ENCODE data around the gene NPHP4. TPM values are rescaled to one million over a fixed set of nuclear protein-coding genes. Genes with fewer than 3 reads are reported as not detected.

NPHP4 gene
- polyA plus RNA-seq, 3 donors: 0.39 to 13.7 (median 1.2) TPM

DNA sequence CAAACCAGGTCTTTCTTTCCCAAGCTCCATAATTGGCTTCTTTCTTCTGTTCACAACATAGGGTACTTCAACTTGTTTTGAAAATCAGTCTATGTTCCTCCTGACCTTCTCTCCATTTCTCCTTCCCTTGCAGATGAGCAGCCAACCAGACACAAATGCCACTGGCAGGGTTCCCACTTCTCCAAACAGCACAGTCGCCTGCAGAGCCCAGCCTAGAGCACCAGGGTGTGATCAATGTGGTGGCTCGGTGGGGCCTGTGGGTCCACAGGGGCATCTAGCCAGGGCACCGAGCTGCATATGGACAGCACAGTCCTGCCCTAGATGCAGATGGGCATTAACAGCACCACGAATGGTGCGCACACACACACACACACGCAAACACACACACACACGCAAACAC, 112.8 kb downstream of the NPHP4 start:
- Histone ChIP-seq H3K79me2 (ENCODE audit: insufficient read depth, low read length) (no peaks in the 10 kb centered on the region), H4K20me1 (ENCODE audit: insufficient read depth, low read length) (no peaks in the 10 kb centered on the region), H3K9ac (ENCODE audit: insufficient read depth, low read length, poor library complexity, severe bottlenecking) (no peak overlapping the region), H2AFZ (ENCODE audit: insufficient read depth, low read depth, low read length, poor library complexity, severe bottlenecking) (no peak overlapping the region), H3K9me3 (replicated peaks in 1 of 2; ENCODE audit: control insufficient read depth in 1 of 2, insufficient read depth in 1 of 2, low read length in 2 of 2) (peaks cover 0 to 22% of the 10 kb centered on the region in 2 donors), H3K27me3 (ENCODE audit: control insufficient read depth in 2 of 2, insufficient read depth in 2 of 2, low read length in 2 of 2) (no peaks in the 10 kb centered on the region), H3K36me3 (replicated peaks in 1 of 2; ENCODE audit: control insufficient read depth in 1 of 2, insufficient read depth in 2 of 2, low read length in 2 of 2) (peaks cover 2 to 18% of the 10 kb centered on the region in 2 donors), H3K27ac (ENCODE audit: low read depth in 1 of 2, low read length in 2 of 2) (no peak overlapping the region), H3K4me2 (replicated peaks; ENCODE audit: extremely low read depth, low read length, poor library complexity, severe bottlenecking) (no peak overlapping the region), H3K4me3 (replicated peaks in 1 of 3; ENCODE audit: low read depth in 2 of 3, low read length in 3 of 3) (no peak overlapping the region), H3K4me1 (ENCODE audit: control insufficient read depth in 1 of 2, insufficient read depth in 2 of 2, low read length in 2 of 2) (no peaks in the 10 kb centered on the region)
- TF ChIP-seq CTCF (IDR thresholded peaks at IDR 0.05): no peak
- H3K27ac Mint-ChIP-seq: no peak overlapping the region
- WGBS (ENCODE audit: insufficient coverage): 66% methylated on average over 7 of the region's 7 CpGs
- no peaks in the 10 kb centered on the region for H3K4me1 Mint-ChIP-seq
- DNase-seq: no peak
- peaks cover 49 to 50% of the 10 kb centered on the region in 2 donors for H3K36me3 Mint-ChIP-seq
- intact Hi-C loops (cut with micrococcal nuclease): no loop called here
- H3K4me3 Mint-ChIP-seq: no peak overlapping the region
- peaks cover 13 to 27% (median 16%) of the 10 kb centered on the region in 7 donors for H3K9me3 Mint-ChIP-seq
- peaks cover 0 to 7% (median 0%) of the 10 kb centered on the region in 3 donors for H3K27me3 Mint-ChIP-seq (ENCODE audit: low read depth in 3 of 3)

DNA sequence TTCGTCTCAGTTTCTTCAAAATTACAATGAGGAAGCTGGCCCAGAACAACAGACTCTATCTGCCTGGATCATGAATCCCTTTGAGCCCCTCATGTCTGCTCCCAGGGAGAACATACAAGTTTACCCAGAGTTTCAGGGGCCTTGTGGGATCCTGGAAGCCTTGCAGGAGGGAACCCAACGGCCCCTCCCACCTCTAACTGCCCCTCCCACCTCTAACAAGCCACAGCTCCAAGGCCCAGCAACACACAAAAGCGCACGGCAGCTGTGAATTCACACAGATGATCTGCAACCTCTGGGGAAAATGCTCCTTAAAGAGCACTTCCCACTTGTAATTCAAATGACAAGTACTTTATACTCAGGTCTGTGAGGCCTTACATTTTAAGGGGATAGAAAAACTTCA, 113.3 kb downstream of the NPHP4 start:
- H3K9ac ChIP-seq (ENCODE audit: insufficient read depth, low read length, poor library complexity, severe bottlenecking): no peak overlapping the region
- H3K4me2 ChIP-seq (replicated peaks; ENCODE audit: extremely low read depth, low read length, poor library complexity, severe bottlenecking): no peak overlapping the region
- no peaks in the 10 kb centered on the region for H3K4me1 Mint-ChIP-seq
- H3K27me3 Mint-ChIP-seq (ENCODE audit: low read depth in 3 of 3): peaks cover 0 to 7% (median 0%) of the 10 kb centered on the region in 3 donors
- no peaks in the 10 kb centered on the region for H3K27me3 ChIP-seq (ENCODE audit: control insufficient read depth in 2 of 2, insufficient read depth in 2 of 2, low read length in 2 of 2)
- intact Hi-C loops (cut with micrococcal nuclease): no loop called here
- no peaks in the 10 kb centered on the region for H3K4me1 ChIP-seq (ENCODE audit: control insufficient read depth in 1 of 2, insufficient read depth in 2 of 2, low read length in 2 of 2)
- H3K4me3 ChIP-seq (replicated peaks in 1 of 3; ENCODE audit: low read depth in 2 of 3, low read length in 3 of 3): no peak overlapping the region
- H3K4me3 Mint-ChIP-seq: no peak overlapping the region
- peaks cover 0 to 22% of the 10 kb centered on the region in 2 donors for H3K9me3 ChIP-seq (replicated peaks in 1 of 2; ENCODE audit: control insufficient read depth in 1 of 2, insufficient read depth in 1 of 2, low read length in 2 of 2)
- peaks cover 2 to 23% of the 10 kb centered on the region in 2 donors for H3K36me3 ChIP-seq (replicated peaks in 1 of 2; ENCODE audit: control insufficient read depth in 1 of 2, insufficient read depth in 2 of 2, low read length in 2 of 2)
- peaks cover 53% of the 10 kb centered on the region in 2 donors for H3K36me3 Mint-ChIP-seq
- no peak for DNase-seq
- no peak overlapping the region for H3K27ac Mint-ChIP-seq
- no peaks in the 10 kb centered on the region for H3K79me2 ChIP-seq (ENCODE audit: insufficient read depth, low read length)
- 94% methylated on average over 4 of the region's 4 CpGs for WGBS (ENCODE audit: insufficient coverage)
- no peak overlapping the region for H3K27ac ChIP-seq (ENCODE audit: low read depth in 1 of 2, low read length in 2 of 2)
- peaks cover 13 to 27% (median 16%) of the 10 kb centered on the region in 7 donors for H3K9me3 Mint-ChIP-seq
- H2AFZ ChIP-seq (ENCODE audit: insufficient read depth, low read depth, low read length, poor library complexity, severe bottlenecking): no peak overlapping the region
- no peaks in the 10 kb centered on the region for H4K20me1 ChIP-seq (ENCODE audit: insufficient read depth, low read length)
- no peak for TF ChIP-seq CTCF (IDR thresholded peaks at IDR 0.05)
